Gastrocnemius medialis (tissue), 4 donors: ENCODE data around the gene PRKN. TPM values are rescaled to one million over a fixed set of nuclear protein-coding genes. Genes with fewer than 3 reads are reported as not detected.

Experiments used
- ATAC-seq, 2 donors: fragments of 150-250 bp; one replicate each; pipeline ENCODE4 v1.9.1; 2016
- DNase-seq, 2 donors: peaks; one replicate each; pipeline ENCODE4 v3.0.0-alpha.2; 2019
- H3K27ac ChIP-seq, 4 donors: fragments of 200-600 bp; sonication (generic); 1 replicate in 1 of 4; 2 replicates in 3 of 4; pipeline ENCODE4 v1.5.1; 2016 to 2018; ENCODE audit warnings: mild to moderate bottlenecking in 2 of 4, moderate library complexity in 1 of 4
- H3K27me3 ChIP-seq, 3 donors: fragments of 200-600 bp; sonication (generic) in 2 of 3; 1 replicate in 1 of 3; 2 replicates in 2 of 3; pipeline versions ENCODE4 v1.5.1 to v1.6.0; 2016 to 2019; ENCODE audit warnings: mild to moderate bottlenecking in 1 of 3, moderate library complexity in 1 of 3
- H3K36me3 ChIP-seq, 2 donors: fragments of 200-600 bp; sonication (generic) in 1 of 2; one replicate each; pipeline ENCODE4 v1.5.1; 2017 to 2018
- H3K4me1 ChIP-seq, 2 donors: fragments of 200-600 bp; sonication (generic) in 1 of 2; one replicate each; pipeline ENCODE4 v1.5.1; 2016 to 2017; ENCODE audit warnings: mild to moderate bottlenecking in 2 of 2
- H3K4me3 ChIP-seq, 4 donors: fragments of 200-600 bp; sonication (generic) in 3 of 4; 1 replicate in 1 of 4; 2 replicates in 3 of 4; pipeline ENCODE4 v1.5.1; 2016 to 2019; ENCODE audit warnings: mild to moderate bottlenecking in 2 of 4
- H3K9me3 ChIP-seq, 3 donors: fragments of 200-600 bp; sonication (generic) in 2 of 3; 1 replicate in 1 of 3; 2 replicates in 2 of 3; pipeline ENCODE4 v1.5.1; 2016 to 2019
- CTCF ChIP-seq, 5 experiments: fragments of 450-650 bp in 3 of 5; fragments of 200-600 bp in 2 of 5; sonication (generic) in 2 of 5; IDR thresholded peaks in 4 of 5; conservative IDR thresholded peaks in 1 of 5; 1 replicate in 4 of 5; 2 replicates in 1 of 5; pipeline ENCODE4 v1.5.1; 2016 to 2019; ENCODE audit warnings: antibody characterized with exemption in 5 of 5, mild to moderate bottlenecking in 3 of 5, moderate library complexity in 3 of 5
- POLR2A ChIP-seq, 2 donors: fragments of 450-650 bp; IDR thresholded peaks; one replicate each; pipeline ENCODE4 v1.6.1; 2017; ENCODE audit warnings: antibody characterized with exemption in 2 of 2, mild to moderate bottlenecking in 2 of 2, moderate library complexity in 2 of 2
- in situ Hi-C, 4 donors: fragments of 200-750 bp; cut with MboI; loops; one replicate each; pipeline versions ENCODE4 v1.15.0 to v1.8.0; 2017; ENCODE audit warnings: low sequenced_read_pairs in 4 of 4
- intact Hi-C: fragments of 100-400 bp; cut with DNase I; formaldehyde crosslinking; loops from one replicate; pipeline ENCODE4 v1.15.1; 2023; ENCODE audit warnings: low total_unique reads
- total RNA-seq, 4 donors: library from RNA; depleted of rRNA; stranded (reverse); fragments of >200 nt; gene quantifications; one replicate each; pipeline versions ENCODE4 v1.1.0 to v1.2.3, GENCODE V29; 2016

PRKN gene
- total RNA-seq, 4 donors from 2014 or later, result 8.4 to 21.6 (median 13.7) TPM

DNA sequence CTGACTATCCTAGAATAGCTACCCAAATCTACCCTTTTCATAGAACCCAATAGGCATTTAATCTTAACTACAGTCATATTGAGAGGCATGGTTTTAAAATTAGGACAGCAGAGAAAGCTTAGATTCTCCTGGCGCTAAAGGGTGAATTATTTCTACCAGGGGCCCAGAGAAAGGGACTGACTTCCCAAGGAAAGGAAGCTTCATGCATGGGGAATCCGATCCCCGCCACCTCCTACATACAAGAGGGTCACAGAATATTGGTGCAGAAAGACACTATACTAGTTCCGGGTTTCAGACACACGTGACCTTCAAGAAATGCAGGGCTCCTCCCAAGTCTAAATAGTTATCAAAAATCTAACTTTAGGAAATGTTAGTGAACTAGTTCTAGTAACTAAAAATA is 130.9 kb downstream of the PRKN start:
- no peaks in the 10 kb centered on the region for H3K27me3 ChIP-seq
- H3K36me3 ChIP-seq, result no peaks in the 10 kb centered on the region
- peaks cover 10% of the 10 kb centered on the region in 2 donors for H3K4me1 ChIP-seq
- ATAC-seq (no peak), DNase-seq (no peak)
- H3K4me3 ChIP-seq, result no peak overlapping the region
- TF ChIP-seq CTCF (IDR thresholded peaks at IDR 0.05 in 4 of 5, conservative IDR thresholded peaks at IDR 0.05 in 1 of 5) (no peak), POLR2A (IDR thresholded peaks at IDR 0.05) (no peak)
- H3K9me3 ChIP-seq, result no peaks in the 10 kb centered on the region
- intact Hi-C loops (no loop called here), in situ Hi-C loops (no loop called here)
- no peak overlapping the region for H3K27ac ChIP-seq

GRCh38 chr6:162591517-162591916 is 136.0 kb downstream of the PRKN start:
- Histone ChIP-seq H3K27ac (no peak overlapping the region), H3K9me3 (no peaks in the 10 kb centered on the region), H3K27me3 (no peaks in the 10 kb centered on the region), H3K4me3 (no peak overlapping the region), H3K36me3 (no peaks in the 10 kb centered on the region), H3K4me1 (peaks cover 4% of the 10 kb centered on the region in 2 donors)
- in situ Hi-C loops, result no loop called here
- DNase-seq, result no peak
- no peak for TF ChIP-seq POLR2A (IDR thresholded peaks at IDR 0.05)
- no peak for TF ChIP-seq CTCF (IDR thresholded peaks at IDR 0.05 in 4 of 5, conservative IDR thresholded peaks at IDR 0.05 in 1 of 5)
- ATAC-seq, result no peak
- intact Hi-C loops, result no loop called here

DNA sequence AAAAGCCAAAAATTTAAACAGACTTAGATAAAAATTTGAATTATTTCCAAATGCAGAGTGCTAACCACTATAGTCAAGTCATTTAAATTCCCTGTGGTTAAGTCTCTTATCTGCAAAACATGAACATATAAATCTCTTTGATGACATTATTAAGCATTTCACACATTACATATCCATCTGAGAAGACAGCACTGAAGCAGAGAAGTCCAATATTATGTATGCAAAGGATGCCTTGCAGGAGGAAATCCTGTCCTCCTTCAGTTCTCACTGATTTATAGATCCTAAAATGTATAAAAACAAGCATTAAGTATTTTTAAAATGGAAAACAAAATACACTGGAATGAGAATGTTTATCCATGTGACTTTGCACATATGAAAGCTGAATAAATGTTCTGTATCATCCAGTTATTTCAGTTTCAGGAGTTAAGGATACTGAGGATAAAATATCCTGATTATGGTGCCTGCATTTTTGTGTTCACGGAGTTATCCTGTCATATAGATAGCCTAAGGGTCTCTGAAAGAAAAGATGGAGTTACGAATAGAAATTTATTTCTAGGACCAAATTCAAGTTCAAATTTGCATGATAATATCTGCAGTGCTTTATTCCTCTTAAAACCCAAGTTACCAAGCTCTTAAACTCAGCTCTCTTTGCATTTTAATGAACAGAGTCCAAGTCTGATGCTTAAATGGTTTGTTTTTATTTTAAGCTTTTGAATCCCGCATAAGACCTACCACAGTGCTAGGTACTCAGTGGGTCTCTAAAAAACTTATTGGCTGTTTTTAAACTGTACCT is 145.4 kb downstream of the PRKN start:
- intact Hi-C loops (no loop called here), in situ Hi-C loops (no loop called here)
- H3K9me3 ChIP-seq, result no peaks in the 10 kb centered on the region
- ATAC-seq (no peak), DNase-seq (no peak)
- no peak for TF ChIP-seq CTCF (IDR thresholded peaks at IDR 0.05 in 4 of 5, conservative IDR thresholded peaks at IDR 0.05 in 1 of 5)
- no peak for TF ChIP-seq POLR2A (IDR thresholded peaks at IDR 0.05)
- no peak overlapping the region for H3K4me3 ChIP-seq
- H3K27me3 ChIP-seq, result no peaks in the 10 kb centered on the region
- H3K27ac ChIP-seq, result no peak overlapping the region
- H3K4me1 ChIP-seq, result no peaks in the 10 kb centered on the region
- no peaks in the 10 kb centered on the region for H3K36me3 ChIP-seq

DNA sequence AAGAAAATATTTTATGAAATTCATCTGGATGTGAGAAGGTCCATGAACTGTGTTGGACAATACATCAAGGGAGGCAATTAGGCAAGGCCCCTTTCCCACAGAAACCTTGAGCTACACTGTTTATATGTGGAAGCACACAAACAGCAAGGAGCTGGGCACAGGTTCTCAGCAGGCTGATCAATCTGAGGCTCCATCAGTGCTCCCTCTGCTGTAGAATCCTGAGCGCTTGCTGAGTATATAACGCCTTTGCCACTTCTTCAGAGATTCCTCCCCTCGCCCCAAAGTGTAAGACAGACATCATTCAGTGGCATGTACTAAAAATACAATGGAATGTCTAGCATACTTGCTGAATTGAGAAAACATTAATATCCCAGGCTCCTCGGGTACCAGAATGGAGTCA is 146.9 kb downstream of the PRKN start:
- intact Hi-C loops (no loop called here), in situ Hi-C loops (no loop called here)
- no peaks in the 10 kb centered on the region for H3K4me1 ChIP-seq
- no peak for DNase-seq
- TF ChIP-seq CTCF (IDR thresholded peaks at IDR 0.05 in 4 of 5, conservative IDR thresholded peaks at IDR 0.05 in 1 of 5) (no peak), POLR2A (IDR thresholded peaks at IDR 0.05) (no peak)
- H3K9me3 ChIP-seq, result no peaks in the 10 kb centered on the region
- H3K4me3 ChIP-seq, result no peak overlapping the region
- no peak overlapping the region for H3K27ac ChIP-seq
- ATAC-seq, result no peak
- no peaks in the 10 kb centered on the region for H3K36me3 ChIP-seq
- no peaks in the 10 kb centered on the region for H3K27me3 ChIP-seq

DNA sequence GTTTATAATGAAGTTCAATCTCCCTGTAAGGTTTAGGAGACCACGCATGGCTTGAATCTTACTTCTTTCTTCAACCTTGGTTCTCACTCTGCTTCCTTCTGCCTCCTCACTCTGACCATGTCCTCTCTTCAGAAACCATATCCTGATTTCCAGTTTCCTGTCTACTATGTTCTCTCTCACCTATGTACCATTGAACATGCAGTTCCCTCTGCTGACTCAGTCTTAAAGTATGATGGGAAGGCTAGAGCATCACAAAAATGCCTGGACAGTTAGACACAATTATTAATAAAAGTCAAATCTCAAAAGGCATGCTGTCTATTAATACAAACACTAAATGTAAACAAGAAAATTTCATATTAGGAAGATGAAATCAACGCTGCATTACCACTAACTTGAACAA is 151.6 kb downstream of the PRKN start:
- TF ChIP-seq POLR2A (IDR thresholded peaks at IDR 0.05) (no peak), CTCF (IDR thresholded peaks at IDR 0.05 in 4 of 5, conservative IDR thresholded peaks at IDR 0.05 in 1 of 5) (no peak)

More for the DNA sequence above, 151.6 kb downstream of the PRKN start:
- ATAC-seq (no peak), DNase-seq (no peak)
- H3K27me3 ChIP-seq, result no peaks in the 10 kb centered on the region
- H3K4me3 ChIP-seq, result no peak overlapping the region
- H3K9me3 ChIP-seq, result no peaks in the 10 kb centered on the region
- no peak overlapping the region for H3K27ac ChIP-seq
- no peaks in the 10 kb centered on the region for H3K36me3 ChIP-seq
- in situ Hi-C loops (no loop called here), intact Hi-C loops (no loop called here)
- no peaks in the 10 kb centered on the region for H3K4me1 ChIP-seq
